GM21381 (cell line): ENCODE data around the gene ZBTB25.
A peak's percentile ranks its signal among the peaks of the same experiment; 100 is the strongest.
"Not testable (repeated sequence)": the region's sequence is repeated elsewhere in the genome, so short reads cannot be mapped to it uniquely, and the experiment has no call there.

Experiments
- ATAC-seq: cut with Tn5 transposase; IDR thresholded peaks from one replicate; pipeline ENCODE4 v1.9.1; 2021; ENCODE audit warnings: mild to moderate bottlenecking, moderate library complexity; ENCODE audit not compliant: unreplicated experiment

ZBTB25 gene

GRCh38 chr14:64503434-64504309 lies at the start of gene ZBTB25:
Gene ZBTB25 (minus strand): TSS chr14:64503838. CDS start chr14:64490533, 13,305 bp downstream.
- ATAC-seq, result peak; percentile 54

GRCh38 chr14:64550621-64551333 lies 47.1 kb upstream of the ZBTB25 start:
- no peak for ATAC-seq

DNA sequence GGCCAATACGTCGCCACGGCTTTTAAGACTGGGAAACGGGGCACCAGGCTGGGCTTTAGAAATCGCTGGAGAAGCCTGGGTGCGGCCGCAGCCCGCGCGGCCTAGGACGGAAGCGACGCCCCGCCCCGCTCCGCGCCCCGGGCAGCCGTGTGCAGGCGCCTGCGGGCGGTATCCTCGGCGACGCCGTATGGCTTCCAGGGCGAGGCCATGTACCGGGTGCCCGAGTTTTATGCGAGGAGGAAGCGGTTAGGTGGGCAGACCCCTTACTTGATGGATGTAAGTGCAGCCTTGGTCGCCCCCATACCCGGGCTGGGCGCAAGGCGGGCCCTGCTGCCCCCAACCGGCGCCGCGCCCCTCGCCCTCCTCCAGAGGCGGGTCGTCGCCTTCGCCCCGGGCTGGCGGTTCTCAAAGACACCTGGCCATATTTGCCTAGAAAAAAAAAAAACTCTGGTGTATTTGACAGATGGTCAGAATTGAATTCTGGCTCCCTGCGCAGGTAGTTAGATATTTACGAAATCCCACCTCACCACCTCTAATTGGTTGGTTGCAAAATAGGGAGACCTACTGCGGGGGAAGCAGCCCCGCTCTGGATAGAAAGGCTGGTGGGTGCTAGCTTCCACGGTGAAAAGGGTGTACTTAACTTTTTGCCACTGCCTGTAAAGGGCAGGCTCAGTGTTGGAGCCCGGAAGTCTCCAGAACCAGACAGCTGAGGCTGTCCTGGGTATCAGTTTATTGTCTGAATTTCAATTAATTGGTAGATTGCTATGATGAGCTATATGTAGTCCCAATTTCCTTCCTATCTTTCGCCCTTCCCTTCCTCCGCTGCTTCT lies 46.4 kb upstream of the ZBTB25 start, which contains the start of gene PPP1R36:
Gene PPP1R36, plus strand, starts transcription at position 171 of the 830 bp plus-strand sequence. Its CDS starts 37 bp downstream, at position 208.
- no peak for ATAC-seq

DNA sequence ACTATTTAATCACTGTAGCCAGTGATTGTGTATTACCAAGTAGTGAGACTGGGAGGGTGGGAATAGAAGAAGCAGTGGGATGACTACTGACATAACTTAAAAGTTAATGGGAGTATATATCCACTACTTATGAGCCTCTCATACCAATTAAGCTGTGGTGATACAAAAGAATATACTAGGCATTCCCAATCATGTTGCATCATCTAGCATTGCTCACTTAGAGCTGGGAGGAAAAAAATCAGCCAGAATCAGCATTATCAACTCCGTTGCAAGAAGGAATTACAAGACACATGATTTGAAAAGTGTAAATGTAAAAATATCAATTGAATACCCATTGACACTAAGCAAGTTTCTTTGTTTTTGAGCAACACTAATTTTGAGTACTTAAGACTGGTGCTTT lies 45.4 kb upstream of the ZBTB25 start:
- ATAC-seq, result no peak

GRCh38 chr14:64544607-64545312 lies 41.1 kb upstream of the ZBTB25 start:
- ATAC-seq, result no peak

GRCh38 chr14:64542836-64543201 lies 39.2 kb upstream of the ZBTB25 start:
- ATAC-seq, result no peak

DNA sequence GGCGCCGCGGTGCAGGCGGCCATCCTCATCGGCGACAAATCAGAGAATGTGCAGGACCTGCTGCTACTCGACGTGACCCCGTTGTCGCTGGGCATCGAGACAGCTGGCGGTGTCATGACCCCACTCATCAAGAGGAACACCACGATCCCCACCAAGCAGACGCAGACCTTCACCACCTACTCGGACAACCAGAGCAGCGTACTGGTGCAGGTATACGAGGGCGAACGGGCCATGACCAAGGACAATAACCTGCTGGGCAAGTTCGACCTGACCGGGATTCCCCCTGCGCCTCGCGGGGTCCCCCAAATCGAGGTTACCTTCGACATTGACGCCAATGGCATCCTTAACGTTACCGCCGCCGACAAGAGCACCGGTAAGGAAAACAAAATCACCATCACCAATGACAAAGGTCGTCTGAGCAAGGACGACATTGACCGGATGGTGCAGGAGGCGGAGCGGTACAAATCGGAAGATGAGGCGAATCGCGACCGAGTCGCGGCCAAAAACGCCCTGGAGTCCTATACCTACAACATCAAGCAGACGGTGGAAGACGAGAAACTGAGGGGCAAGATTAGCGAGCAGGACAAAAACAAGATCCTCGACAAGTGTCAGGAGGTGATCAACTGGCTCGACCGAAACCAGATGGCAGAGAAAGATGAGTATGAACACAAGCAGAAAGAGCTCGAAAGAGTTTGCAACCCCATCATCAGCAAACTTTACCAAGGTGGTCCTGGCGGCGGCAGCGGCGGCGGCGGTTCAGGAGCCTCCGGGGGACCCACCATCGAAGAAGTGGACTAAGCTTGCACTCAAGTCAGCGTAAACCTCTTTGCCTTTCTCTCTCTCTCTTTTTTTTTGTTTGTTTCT lies 38.6 kb upstream of the ZBTB25 start:
- no peak for ATAC-seq

DNA sequence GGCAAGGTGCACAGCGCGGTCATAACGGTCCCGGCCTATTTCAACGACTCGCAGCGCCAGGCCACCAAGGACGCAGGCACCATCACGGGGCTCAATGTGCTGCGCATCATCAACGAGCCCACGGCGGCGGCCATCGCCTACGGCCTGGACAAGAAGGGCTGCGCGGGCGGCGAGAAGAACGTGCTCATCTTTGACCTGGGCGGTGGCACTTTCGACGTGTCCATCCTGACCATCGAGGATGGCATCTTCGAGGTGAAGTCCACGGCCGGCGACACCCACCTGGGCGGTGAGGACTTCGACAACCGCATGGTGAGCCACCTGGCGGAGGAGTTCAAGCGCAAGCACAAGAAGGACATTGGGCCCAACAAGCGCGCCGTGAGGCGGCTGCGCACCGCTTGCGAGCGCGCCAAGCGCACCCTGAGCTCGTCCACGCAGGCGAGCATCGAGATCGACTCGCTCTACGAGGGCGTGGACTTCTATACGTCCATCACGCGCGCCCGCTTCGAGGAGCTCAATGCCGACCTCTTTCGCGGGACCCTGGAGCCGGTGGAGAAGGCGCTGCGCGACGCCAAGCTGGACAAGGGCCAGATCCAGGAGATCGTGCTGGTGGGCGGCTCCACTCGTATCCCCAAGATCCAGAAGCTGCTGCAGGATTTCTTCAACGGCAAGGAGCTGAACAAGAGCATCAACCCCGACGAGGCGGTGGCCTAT lies 37.8 kb upstream of the ZBTB25 start:
- ATAC-seq, result no peak

- peak; percentile 92 for ATAC-seq
These were observed 36.9 kb upstream of the ZBTB25 start, which contains the start of gene HSPA2 for GRCh38 chr14:64540208-64541202. Gene HSPA2 (plus strand): TSS chr14:64540741. CDS start chr14:64540850, 109 bp downstream.

DNA sequence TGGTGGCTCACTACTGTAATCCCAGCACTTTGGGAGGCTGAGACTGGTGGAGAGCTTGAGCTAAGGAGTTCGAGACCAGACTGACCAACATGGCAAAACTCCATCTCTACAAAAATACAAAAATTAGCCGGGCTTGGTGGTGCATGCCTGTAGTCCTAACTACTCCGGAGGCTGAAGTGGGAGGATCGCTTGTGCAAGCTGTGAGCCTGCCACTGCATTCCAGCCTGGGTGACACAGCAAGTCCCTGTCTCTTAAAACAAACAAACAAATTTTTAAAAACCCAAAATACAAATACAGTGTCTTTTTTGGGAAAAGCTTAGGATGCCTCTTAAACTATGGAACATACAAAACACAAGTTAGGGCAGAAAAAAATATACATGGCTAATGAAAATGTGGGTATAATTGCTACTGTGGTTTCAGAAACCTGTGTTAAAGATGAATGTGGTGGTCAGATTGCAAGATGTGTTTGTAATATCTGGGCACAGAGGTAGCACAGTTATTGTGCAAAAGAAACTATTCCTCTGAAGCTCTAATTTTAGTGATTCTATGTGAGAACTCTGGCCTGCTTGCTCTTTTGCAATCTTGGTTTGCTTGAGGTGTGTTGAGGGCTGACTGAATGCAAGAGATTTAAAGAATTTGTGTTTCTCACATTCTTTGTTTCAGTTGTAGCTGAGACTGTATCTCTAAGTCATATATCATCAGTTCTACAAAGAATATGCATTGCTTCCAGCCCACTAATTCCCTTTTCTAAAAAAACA lies 33.0 kb upstream of the ZBTB25 start:
- no peak for ATAC-seq

GRCh38 chr14:64531567-64531966 lies 27.9 kb upstream of the ZBTB25 start:
- no peak for ATAC-seq

- ATAC-seq, result no peak
These were observed 21.7 kb upstream of the ZBTB25 start for GRCh38 chr14:64525354-64525753.

- no peak for ATAC-seq
These were observed 19.1 kb upstream of the ZBTB25 start for GRCh38 chr14:64522591-64523355.

DNA sequence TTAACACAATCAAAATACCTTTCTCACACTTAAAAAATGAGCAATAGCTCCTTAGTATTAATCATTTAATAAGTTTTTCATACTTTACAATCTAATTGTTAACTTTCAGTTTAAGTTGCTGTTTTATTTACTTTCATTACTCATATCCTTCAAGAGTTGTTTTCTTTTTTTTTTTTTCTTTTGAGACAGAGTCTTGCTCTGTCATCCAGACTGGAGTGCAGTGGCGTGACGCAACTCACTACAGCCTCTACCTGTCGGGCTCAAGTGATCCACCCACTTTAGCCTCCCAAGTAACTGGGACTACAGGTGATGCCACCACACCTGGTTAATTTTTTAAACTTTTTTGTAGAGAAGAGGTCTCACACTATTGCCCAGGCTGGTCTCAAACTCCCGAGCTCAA lies 17.1 kb upstream of the ZBTB25 start:
- no peak for ATAC-seq

- ATAC-seq, result no peak
These were observed 14.6 kb upstream of the ZBTB25 start for GRCh38 chr14:64518229-64518628.

GRCh38 chr14:64517667-64518066 lies 14.0 kb upstream of the ZBTB25 start:
- not testable (repeated sequence) for ATAC-seq
